Naive thymus-derived CD8-positive, alpha-beta T cell (primary cell): ENCODE data around the gene SMIM35. TPM values are rescaled to one million over a fixed set of nuclear protein-coding genes. Genes with fewer than 3 reads are reported as not detected.
A peak's percentile ranks its signal among the peaks of the same experiment; 100 is the strongest.

Experiments
- ATAC-seq, 2 donors: fragments of 150-1000 bp; cut with Tn5 transposase in 1 of 2; sonication (Bioruptor Pico), chemical (Tn5 transposase) in 1 of 2; 1 replicate in 1 of 2; 2 replicates in 1 of 2; pipeline ENCODE4 v1.10.0; 2021; ENCODE audit warnings: mild to moderate bottlenecking in 2 of 2, moderate library complexity in 2 of 2
- POLR2A ChIA-PET: fragments of 350-600 bp; sonication (Branson Sonifier 250); formaldehyde crosslinking; loops from one replicate; lab custom pipeline; 2021; ENCODE audit warnings: antibody characterized with exemption; lab: Charles Lee
- DNase-seq, 10 donors: peaks; one replicate each; pipeline versions ENCODE4 v3.0.0 to v3.0.0-alpha.2; 2020 to 2022
- H3K27ac Mint-ChIP-seq, 10 donors: one replicate each; pipeline ENCODE4 v1.8.0; 2020 to 2022; ENCODE audit warnings: mild to moderate bottlenecking in 10 of 10, mixed read lengths in 10 of 10, moderate library complexity in 4 of 10, inconsistent platforms in 1 of 10
- H3K27me3 Mint-ChIP-seq, 5 donors: one replicate each; pipeline ENCODE4 v1.8.0; 2021 to 2022; ENCODE audit warnings: mixed read lengths in 5 of 5
- H3K36me3 Mint-ChIP-seq, 3 donors: one replicate each; pipeline ENCODE4 v1.8.0; 2020 to 2022; ENCODE audit warnings: mixed read lengths in 3 of 3, mild to moderate bottlenecking in 2 of 3, inconsistent platforms in 1 of 3
- H3K4me1 Mint-ChIP-seq, 4 donors: one replicate each; pipeline ENCODE4 v1.8.0; 2021 to 2022; ENCODE audit warnings: mixed read lengths in 4 of 4
- H3K4me3 Mint-ChIP-seq, 10 donors: one replicate each; pipeline ENCODE4 v1.8.0; 2020 to 2022; ENCODE audit warnings: mild to moderate bottlenecking in 10 of 10, mixed read lengths in 10 of 10, moderate library complexity in 6 of 10, inconsistent platforms in 1 of 10
- H3K9me3 Mint-ChIP-seq, 9 donors: one replicate each; pipeline ENCODE4 v1.8.0; 2020 to 2022; ENCODE audit warnings: mixed read lengths in 9 of 9, mild to moderate bottlenecking in 3 of 9, inconsistent platforms in 1 of 9, moderate library complexity in 1 of 9
- polyA plus RNA-seq, 3 donors: library from polyadenylated mRNA; unstranded; fragments of 300-500 nt; fragmentation: Illumina TruSeq; gene quantifications; one replicate each; pipeline ENCODE4 v1.2.3, GENCODE V29; 2021
- total RNA-seq, 8 experiments: library from RNA in 2 of 8; stranded (reverse) in 2 of 8; gene quantifications; one replicate each; pipeline ENCODE4 v1.2.3 and lab custom pipeline; 2021 to 2026

Gene SMIM35
- total and polyA plus RNA-seq, 5 experiments from 2014 or later = 0.15 to 0.91 (median 0.68) TPM

GRCh38 chr11:118050208-118050891 lies 36.4 kb downstream of the SMIM35 start:
- peak overlapping the region; percentile 90 to 100 (median 98) for H3K27ac Mint-ChIP-seq
- peaks cover 43 to 76% (median 75%) of the 10 kb centered on the region in 4 donors for H3K4me1 Mint-ChIP-seq
- H3K9me3 Mint-ChIP-seq = no peaks in the 10 kb centered on the region
- no peaks in the 10 kb centered on the region for H3K27me3 Mint-ChIP-seq
- no peaks in the 10 kb centered on the region for H3K36me3 Mint-ChIP-seq
- POLR2A ChIA-PET = interaction anchor here (1.2 to 17.5 kb wide), 9 partner anchors 13 to 236 kb away, joined by 3 to 631 read pairs (median 23); partner anchors contain the start of genes FXYD2 and IL10RA
- DNase-seq (no peak), ATAC-seq (no peak)
- H3K4me3 Mint-ChIP-seq = peak overlapping the region in 9 of 10 donors; percentile 24 to 94 (median 79)

GRCh38 chr11:118049771-118050170 lies 37.0 kb downstream of the SMIM35 start:
- Mint-ChIP-seq H3K36me3 (no peaks in the 10 kb centered on the region), H3K27ac (peak overlapping the region; percentile 63 to 100 (median 97)), H3K9me3 (no peaks in the 10 kb centered on the region), H3K4me3 (peak overlapping the region in 9 of 10 donors; percentile 7 to 94 (median 52)), H3K27me3 (no peaks in the 10 kb centered on the region), H3K4me1 (peaks cover 47 to 82% (median 80%) of the 10 kb centered on the region in 4 donors)
- POLR2A ChIA-PET = interaction anchor here (1.2 to 17.5 kb wide), 7 partner anchors 29 to 100 kb away, joined by 4 to 631 read pairs (median 31); partner anchors contain the start of gene IL10RA
- ATAC-seq = no peak
- no peak for DNase-seq

- POLR2A ChIA-PET = interaction anchor here (0.6 to 17.5 kb wide), 11 partner anchors 11 to 843 kb away, joined by 3 to 631 read pairs (median 4); partner anchors contain the start of gene IL10RA
- no peaks in the 10 kb centered on the region for H3K9me3 Mint-ChIP-seq
- ATAC-seq (no peak), DNase-seq (no peak)
- H3K27me3 Mint-ChIP-seq = no peaks in the 10 kb centered on the region
- no peaks in the 10 kb centered on the region for H3K36me3 Mint-ChIP-seq
- peaks cover 49 to 92% (median 90%) of the 10 kb centered on the region in 4 donors for H3K4me1 Mint-ChIP-seq
- peak overlapping the region; percentile 18 to 98 (median 73) for H3K27ac Mint-ChIP-seq
- peak overlapping the region in 6 of 10 donors; percentile 0 to 62 (median 48) for H3K4me3 Mint-ChIP-seq
Measured at GRCh38 chr11:118048472-118049370, 38.0 kb downstream of the SMIM35 start.

- ATAC-seq (no peak), DNase-seq (no peak)
- H3K4me1 Mint-ChIP-seq = peaks cover 48 to 93% (median 91%) of the 10 kb centered on the region in 4 donors
- no peaks in the 10 kb centered on the region for H3K36me3 Mint-ChIP-seq
- H3K27ac Mint-ChIP-seq = peak overlapping the region in 8 of 10 donors; percentile 29 to 98 (median 80)
- H3K4me3 Mint-ChIP-seq = peak overlapping the region in 4 of 10 donors; percentile 12 to 41 (median 17)
- POLR2A ChIA-PET = interaction anchor here (0.6 to 17.5 kb wide), 12 partner anchors 10 to 741 kb away, joined by 3 to 631 read pairs (median 5); partner anchors contain the start of gene IL10RA
- H3K9me3 Mint-ChIP-seq = no peaks in the 10 kb centered on the region
- H3K27me3 Mint-ChIP-seq = no peaks in the 10 kb centered on the region
Measured at GRCh38 chr11:118047749-118048148, 39.0 kb downstream of the SMIM35 start.

- Mint-ChIP-seq H3K36me3 (no peaks in the 10 kb centered on the region), H3K4me1 (peaks cover 49 to 93% (median 91%) of the 10 kb centered on the region in 4 donors), H3K4me3 (peak overlapping the region in 7 of 10 donors; percentile 48 to 67 (median 64)), H3K9me3 (no peaks in the 10 kb centered on the region), H3K27ac (peak overlapping the region; percentile 89 to 98 (median 94)), H3K27me3 (no peaks in the 10 kb centered on the region)
- DNase-seq (no peak), ATAC-seq (no peak)
- POLR2A ChIA-PET = interaction anchor here (0.6 to 17.5 kb wide), 10 partner anchors 20 to 95 kb away, joined by 3 to 631 read pairs (median 6); partner anchors contain the start of gene IL10RA
Measured at GRCh38 chr11:118046964-118047700, 39.6 kb downstream of the SMIM35 start.

GRCh38 chr11:118046051-118046963 lies 40.5 kb downstream of the SMIM35 start:
- DNase-seq (peak in 8 of 10 donors; percentile 23 to 79 (median 58)), ATAC-seq (peak; percentile 86 to 93)
- Mint-ChIP-seq H3K4me3 (peak overlapping the region in 8 of 10 donors; percentile 25 to 67 (median 62)), H3K4me1 (peaks cover 48 to 95% (median 88%) of the 10 kb centered on the region in 4 donors), H3K27me3 (no peaks in the 10 kb centered on the region), H3K9me3 (no peaks in the 10 kb centered on the region), H3K27ac (peak overlapping the region; percentile 89 to 98 (median 94)), H3K36me3 (no peaks in the 10 kb centered on the region)
- POLR2A ChIA-PET = interaction anchor here (0.5 to 17.5 kb wide), 7 partner anchors 12 to 95 kb away, joined by 3 to 631 read pairs (median 8); partner anchors contain the start of gene IL10RA

GRCh38 chr11:118045191-118045590 lies 41.6 kb downstream of the SMIM35 start:
- H3K4me1 Mint-ChIP-seq = peaks cover 38 to 86% (median 80%) of the 10 kb centered on the region in 4 donors
- POLR2A ChIA-PET = interaction anchor here (0.7 to 17.5 kb wide), 9 partner anchors 10 to 94 kb away, joined by 3 to 631 read pairs (median 7); partner anchors contain the start of gene IL10RA
- H3K9me3 Mint-ChIP-seq = no peaks in the 10 kb centered on the region
- H3K27me3 Mint-ChIP-seq = no peaks in the 10 kb centered on the region
- H3K4me3 Mint-ChIP-seq = peak overlapping the region in 6 of 10 donors; percentile 12 to 64 (median 38)
- DNase-seq = no peak
- H3K27ac Mint-ChIP-seq = peak overlapping the region; percentile 75 to 98 (median 92)
- H3K36me3 Mint-ChIP-seq = no peaks in the 10 kb centered on the region
- no peak for ATAC-seq

- Mint-ChIP-seq H3K27ac (peak overlapping the region; percentile 37 to 95 (median 76)), H3K4me1 (peaks cover 36 to 76% (median 70%) of the 10 kb centered on the region in 4 donors), H3K4me3 (peak overlapping the region in 9 of 10 donors; percentile 0 to 72 (median 42)), H3K36me3 (no peaks in the 10 kb centered on the region), H3K27me3 (no peaks in the 10 kb centered on the region), H3K9me3 (no peaks in the 10 kb centered on the region)
- peak in 3 of 10 donors; percentile 19 to 44 (median 31) for DNase-seq
- no peak for ATAC-seq
- POLR2A ChIA-PET = interaction anchor here (17.5 kb wide), 1 partner anchor 45 kb away, joined by 631 read pairs; the partner anchor contains the start of gene IL10RA
Measured at GRCh38 chr11:118042796-118043195, 44.0 kb downstream of the SMIM35 start.

- H3K4me1 Mint-ChIP-seq = peaks cover 35 to 75% (median 64%) of the 10 kb centered on the region in 4 donors
- peak overlapping the region in 9 of 10 donors; percentile 37 to 95 (median 73) for H3K27ac Mint-ChIP-seq
- DNase-seq (no peak), ATAC-seq (no peak)
- peak overlapping the region in 5 of 10 donors; percentile 29 to 71 (median 42) for H3K4me3 Mint-ChIP-seq
- H3K9me3 Mint-ChIP-seq = peaks cover 0 to under 1% (median 0%) of the 10 kb centered on the region in 9 donors
- H3K27me3 Mint-ChIP-seq = no peaks in the 10 kb centered on the region
- POLR2A ChIA-PET = interaction anchor here (0.7 to 17.5 kb wide), 3 partner anchors 26 to 70 kb away, joined by 3 to 631 read pairs (median 4); partner anchors contain the start of gene IL10RA
- peaks cover 0 to 4% (median 0%) of the 10 kb centered on the region in 3 donors for H3K36me3 Mint-ChIP-seq
Measured at GRCh38 chr11:118042141-118042540, 44.6 kb downstream of the SMIM35 start.

GRCh38 chr11:118033443-118033842 lies 53.3 kb downstream of the SMIM35 start:
- Mint-ChIP-seq H3K4me3 (no peak overlapping the region), H3K9me3 (peaks cover 0 to 2% (median 0%) of the 10 kb centered on the region in 9 donors), H3K27ac (peak overlapping the region in 2 of 10 donors; percentile 11 to 19), H3K27me3 (no peaks in the 10 kb centered on the region), H3K36me3 (peaks cover 0 to 4% (median 0%) of the 10 kb centered on the region in 3 donors), H3K4me1 (peaks cover 19 to 34% (median 32%) of the 10 kb centered on the region in 4 donors)
- no peak for DNase-seq
- POLR2A ChIA-PET = interaction anchor here (1.6 kb wide), 1 partner anchor 83 kb away, joined by 4 read pairs; no protein-coding TSS in a partner anchor
- ATAC-seq = no peak
